Ectodermal cell (in vitro differentiated cells): Measurements from ENCODE around the gene PHKA1.
"Not testable (repeated sequence)": the region's sequence is repeated elsewhere in the genome, so short reads cannot be mapped to it uniquely, and the experiment has no call there.

ENCODE experiments used
- H3K27ac ChIP-seq: 2 replicates; pipeline ENCODE4 v1.7.0; 2013; ENCODE audit warnings: mild to moderate bottlenecking, low read depth, low read length; ENCODE audit not compliant: insufficient read depth, poor library complexity, severe bottlenecking
- H3K27me3 ChIP-seq: 2 replicates; pipeline ENCODE4 v1.7.0; 2013; ENCODE audit warnings: mild to moderate bottlenecking, low read length; ENCODE audit not compliant: insufficient read depth, control insufficient read depth, poor library complexity, severe bottlenecking
- H3K36me3 ChIP-seq: one replicate; pipeline ENCODE4 v1.7.0; 2013; ENCODE audit warnings: low read length; ENCODE audit not compliant: control insufficient read depth, insufficient read depth
- H3K4me1 ChIP-seq: one replicate; pipeline ENCODE4 v1.7.0; 2013; ENCODE audit warnings: low read length; ENCODE audit not compliant: control insufficient read depth, insufficient read depth
- H3K4me3 ChIP-seq: 2 replicates; pipeline ENCODE4 v1.7.0; 2013; ENCODE audit warnings: low read depth, low read length, control low read depth; ENCODE audit not compliant: insufficient read depth
- H3K9me3 ChIP-seq: 2 replicates; pipeline ENCODE4 v1.7.0; 2013; ENCODE audit warnings: mild to moderate bottlenecking, low read length, moderate library complexity; ENCODE audit not compliant: control insufficient read depth
- WGBS, 2 experiments: methylation state at CpG; one replicate each; pipeline ENCODE4 v1.1.7; 2013; ENCODE audit warnings: missing lambda C conversion rate in 2 of 2; 5-methylcytosine and 5-hydroxymethylcytosine counted together

The PHKA1 gene

DNA sequence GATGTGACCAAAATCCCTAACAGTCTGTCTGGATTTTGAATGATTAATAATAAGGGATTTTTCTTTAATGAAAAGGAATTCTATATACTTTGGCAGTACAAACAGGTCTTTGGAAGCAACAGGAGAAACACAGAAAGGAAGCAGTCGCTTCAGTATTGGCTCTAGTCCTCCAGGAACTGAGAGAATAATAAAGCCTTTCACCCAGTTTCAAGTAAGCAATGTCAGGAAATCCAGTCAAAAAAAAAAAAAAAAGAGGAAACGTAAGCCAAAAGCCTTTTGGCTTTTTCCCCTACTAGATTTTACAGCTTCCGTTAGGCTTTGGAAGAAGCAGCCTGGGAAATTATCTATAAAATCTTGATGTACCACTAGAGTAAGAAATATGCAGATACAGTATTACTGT is 79.8 kb downstream of the PHKA1 start:
- H3K9me3 ChIP-seq, result no peaks in the 10 kb centered on the region
- whole genome bisulfite sequencing, 2 experiments, result 94 to 100% methylated on average over 1 of the region's 3 CpGs
- H3K4me1 ChIP-seq, result no peaks in the 10 kb centered on the region
- H3K4me3 ChIP-seq, result no peak overlapping the region
- H3K27ac ChIP-seq, result no peak overlapping the region
- no peaks in the 10 kb centered on the region for H3K36me3 ChIP-seq
- H3K27me3 ChIP-seq, result no peaks in the 10 kb centered on the region

DNA sequence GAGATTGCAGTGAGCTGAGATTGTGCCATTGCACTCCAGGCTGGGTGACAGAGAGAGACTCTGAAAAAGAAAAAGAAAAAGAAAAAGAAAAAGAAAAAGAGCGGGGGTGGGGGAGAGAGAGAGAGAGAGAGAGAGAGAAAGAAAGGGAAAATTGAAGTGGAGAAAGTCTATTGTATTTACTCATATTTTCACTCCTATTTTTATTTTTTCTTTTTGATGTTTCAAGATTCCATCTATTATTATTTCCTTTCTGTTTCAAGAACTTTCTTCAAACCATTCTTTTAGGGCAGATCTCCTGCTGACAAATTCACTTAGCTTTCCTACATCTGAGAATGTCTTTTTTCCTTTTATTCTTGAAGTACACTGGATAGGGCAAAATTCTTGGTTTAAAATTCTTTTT is 83.9 kb downstream of the PHKA1 start:
- no peaks in the 10 kb centered on the region for H3K27me3 ChIP-seq
- no peak overlapping the region for H3K27ac ChIP-seq
- H3K36me3 ChIP-seq, result no peaks in the 10 kb centered on the region
- no peaks in the 10 kb centered on the region for H3K4me1 ChIP-seq
- 100% methylated on average over 1 of the region's 1 CpG; no CpG with 5 or more reads in 1 of the 2 experiments for WGBS, 2 experiments
- no peak overlapping the region for H3K4me3 ChIP-seq
- H3K9me3 ChIP-seq, result no peaks in the 10 kb centered on the region

DNA sequence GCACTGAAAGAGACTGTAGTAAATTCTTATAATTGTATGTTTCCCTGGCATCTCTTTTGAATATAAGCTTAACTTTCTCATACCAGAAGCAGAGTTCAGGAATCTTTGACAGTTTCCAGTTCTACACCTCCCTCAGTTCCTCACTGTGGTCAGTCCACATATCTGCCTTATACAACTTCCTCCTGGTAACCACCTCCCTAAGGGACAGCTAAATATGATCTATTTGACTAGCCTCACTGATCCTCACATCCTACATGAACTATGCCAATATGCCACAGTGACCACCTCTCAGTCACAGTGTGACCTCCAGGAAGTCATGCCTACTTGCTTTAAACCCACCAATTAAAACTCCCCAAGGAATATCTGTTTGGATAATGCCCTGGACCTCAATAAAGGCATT is 89.9 kb downstream of the PHKA1 start:
- Histone ChIP-seq H3K4me3 (no peak overlapping the region), H3K36me3 (no peaks in the 10 kb centered on the region), H3K27ac (no peak overlapping the region), H3K27me3 (no peaks in the 10 kb centered on the region), H3K4me1 (no peaks in the 10 kb centered on the region), H3K9me3 (no peaks in the 10 kb centered on the region)

DNA sequence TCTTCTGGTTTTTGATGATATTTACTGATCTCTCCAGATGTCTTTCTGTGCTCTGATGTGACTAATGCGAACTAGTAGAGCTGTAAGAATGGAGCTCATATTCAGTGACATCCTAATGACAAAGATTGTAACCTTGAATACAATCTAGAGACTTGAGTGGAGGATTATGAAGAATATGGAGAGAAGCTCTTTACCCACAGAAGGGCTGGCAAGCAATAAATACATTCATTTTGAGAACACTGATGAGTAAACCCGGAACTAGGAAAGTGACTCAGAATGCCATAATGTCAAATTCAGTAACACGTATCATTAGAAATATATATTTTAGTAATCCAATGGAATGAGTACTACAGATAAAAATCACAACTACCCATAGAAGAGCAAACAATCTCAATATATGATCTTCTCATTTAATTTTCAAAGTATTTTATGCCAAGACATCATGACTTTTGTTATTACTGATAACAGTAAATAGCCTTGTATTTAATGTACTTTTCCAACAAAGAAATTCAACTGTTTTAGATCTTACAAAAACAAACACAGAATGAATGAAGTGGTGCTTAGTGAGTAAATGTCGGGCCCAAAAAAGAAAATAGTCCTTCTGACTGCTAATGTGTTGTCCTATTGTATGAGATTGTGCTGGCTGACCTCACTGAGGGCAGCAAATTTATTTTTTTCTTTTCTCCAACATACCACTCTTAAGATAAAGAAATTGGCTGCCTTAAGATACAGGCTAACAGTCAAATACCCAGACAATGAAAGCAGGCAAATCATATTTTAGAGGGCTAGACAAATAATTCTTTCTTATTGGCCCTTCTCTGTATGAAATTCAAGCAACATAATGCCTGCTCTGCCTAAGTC is 92.3 kb downstream of the PHKA1 start:
- H3K9me3 ChIP-seq, result no peaks in the 10 kb centered on the region
- H3K27me3 ChIP-seq, result no peaks in the 10 kb centered on the region
- no peak overlapping the region for H3K4me3 ChIP-seq
- no peak overlapping the region for H3K27ac ChIP-seq
- no peaks in the 10 kb centered on the region for H3K4me1 ChIP-seq
- H3K36me3 ChIP-seq, result no peaks in the 10 kb centered on the region
- WGBS, 2 experiments, result 92 to 94% methylated on average over 2 to 3 of the region's 4 CpGs

DNA sequence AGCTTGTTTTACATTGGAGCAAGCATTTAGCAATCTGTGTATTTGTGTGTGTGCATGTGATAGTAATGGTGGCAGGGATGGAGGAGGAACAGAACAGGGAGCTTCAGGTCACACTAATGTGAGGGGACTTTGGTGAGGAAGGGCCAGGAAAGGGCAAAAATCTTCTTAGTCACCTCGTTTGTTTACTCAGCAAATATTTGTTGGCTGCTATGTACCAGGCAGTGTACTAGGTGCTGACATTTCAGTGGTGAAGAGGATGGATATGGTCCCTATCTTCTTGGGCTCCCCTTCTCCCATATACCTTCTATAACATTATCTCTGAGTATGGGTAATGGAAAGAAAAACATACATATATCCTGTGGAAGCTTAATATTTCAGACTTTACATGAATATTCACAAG is 92.9 kb downstream of the PHKA1 start:
- WGBS, 2 experiments, result 92 to 100% methylated on average over 1 of the region's 1 CpG
- Histone ChIP-seq H3K36me3 (no peaks in the 10 kb centered on the region), H3K4me3 (no peak overlapping the region), H3K9me3 (no peaks in the 10 kb centered on the region), H3K27ac (no peak overlapping the region), H3K4me1 (no peaks in the 10 kb centered on the region), H3K27me3 (no peaks in the 10 kb centered on the region)

DNA sequence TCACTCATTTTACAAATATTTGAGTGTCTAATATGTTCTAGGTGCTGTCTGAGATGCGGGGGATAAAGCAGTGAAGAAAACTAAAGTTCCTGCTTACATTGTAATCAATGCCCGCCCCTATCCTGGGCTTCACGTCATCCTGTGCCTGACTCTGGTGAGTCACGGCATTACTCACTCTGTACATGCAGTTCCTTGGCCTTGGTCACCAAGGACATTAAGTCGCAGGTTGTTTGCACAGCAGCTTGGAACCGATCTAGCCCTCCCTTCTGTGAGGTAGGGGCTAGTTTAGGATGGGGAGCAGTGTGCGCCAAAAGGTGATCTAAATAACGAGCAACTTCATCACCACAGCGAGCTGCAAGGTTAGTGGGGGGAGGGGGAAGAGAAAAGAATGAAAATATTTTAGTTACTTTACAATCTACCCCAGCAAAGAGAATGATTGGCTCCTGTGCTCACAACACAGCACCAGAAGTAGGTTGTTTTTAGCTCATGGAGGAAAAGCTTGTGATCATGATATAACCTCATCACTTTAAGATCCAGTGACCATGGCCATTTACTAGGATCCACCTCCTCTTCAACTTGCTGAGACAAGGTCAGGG is 93.5 kb downstream of the PHKA1 start:
- Histone ChIP-seq H3K27me3 (no peaks in the 10 kb centered on the region), H3K4me1 (no peaks in the 10 kb centered on the region), H3K9me3 (no peaks in the 10 kb centered on the region), H3K4me3 (no peak overlapping the region), H3K36me3 (no peaks in the 10 kb centered on the region), H3K27ac (no peak overlapping the region)
- 81 to 93% methylated on average over 6 to 7 of the region's 9 CpGs for WGBS, 2 experiments

DNA sequence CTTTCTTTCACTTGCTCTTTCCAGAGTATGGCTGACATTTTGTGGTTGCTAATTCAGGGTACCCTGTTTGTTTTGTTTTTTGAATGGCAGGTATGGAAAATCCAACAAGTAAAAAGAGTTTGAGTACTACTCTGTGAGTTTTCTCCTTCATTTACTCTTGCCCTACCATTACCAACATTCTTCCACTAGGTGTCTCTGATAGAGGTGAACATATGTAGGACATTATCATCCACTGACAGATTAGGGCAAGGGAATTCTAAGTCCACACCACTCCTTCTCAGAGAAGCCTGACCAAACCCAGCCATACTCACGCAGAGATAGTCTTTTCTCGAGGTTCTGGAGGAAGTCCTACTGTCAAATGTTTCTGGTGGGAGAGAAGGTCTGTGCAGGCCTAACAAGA is 104.8 kb downstream of the PHKA1 start:
- Histone ChIP-seq H3K4me3 (no peak overlapping the region), H3K36me3 (no peaks in the 10 kb centered on the region), H3K9me3 (no peaks in the 10 kb centered on the region), H3K4me1 (no peaks in the 10 kb centered on the region), H3K27me3 (no peaks in the 10 kb centered on the region), H3K27ac (no peak overlapping the region)
- WGBS, 2 experiments, result 84 to 100% methylated on average over 2 of the region's 2 CpGs

DNA sequence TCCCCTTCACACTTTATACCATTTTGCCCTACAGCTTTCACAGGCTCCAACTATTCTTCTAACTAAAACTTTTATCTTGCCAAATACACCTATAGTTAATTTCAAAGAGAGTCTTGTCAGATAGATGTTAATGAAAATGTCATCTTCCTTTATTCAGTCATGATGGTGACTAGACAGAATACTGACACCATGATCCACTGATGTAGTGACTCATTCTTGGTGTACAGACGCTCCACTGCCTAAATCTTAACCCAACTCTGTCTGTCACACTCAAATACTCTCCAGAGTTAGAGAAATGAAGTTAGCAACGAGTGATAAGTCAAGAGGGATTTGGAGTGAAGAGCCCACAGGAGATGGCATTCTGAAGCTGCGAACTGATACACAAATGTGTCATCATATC is 109.4 kb downstream of the PHKA1 start:
- Histone ChIP-seq H3K36me3 (no peaks in the 10 kb centered on the region), H3K4me1 (no peaks in the 10 kb centered on the region), H3K27ac (no peak overlapping the region), H3K27me3 (no peaks in the 10 kb centered on the region), H3K4me3 (no peak overlapping the region), H3K9me3 (no peaks in the 10 kb centered on the region)
- WGBS, 2 experiments, result 91 to 100% methylated on average over 3 of the region's 3 CpGs

DNA sequence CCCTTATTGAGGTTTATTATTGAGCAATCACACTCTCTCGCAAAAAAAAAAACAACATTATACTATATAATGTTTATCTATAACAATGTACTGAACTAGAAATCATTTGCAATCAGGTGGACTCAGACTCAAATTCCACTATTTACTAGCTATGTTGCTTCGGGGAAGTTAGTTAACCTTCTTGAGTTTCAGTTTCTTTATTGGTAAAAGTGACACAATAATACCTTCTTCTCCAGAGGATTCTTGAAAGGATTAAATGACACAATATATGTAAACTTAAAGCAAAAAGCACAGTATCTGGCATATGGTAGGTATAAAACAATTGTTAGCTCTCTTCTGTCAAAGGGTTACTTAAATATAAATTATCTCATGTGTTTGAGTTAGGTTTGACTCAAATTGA is 110.0 kb downstream of the PHKA1 start:
- Histone ChIP-seq H3K27me3 (no peaks in the 10 kb centered on the region), H3K27ac (no peak overlapping the region), H3K4me1 (no peaks in the 10 kb centered on the region), H3K36me3 (no peaks in the 10 kb centered on the region), H3K4me3 (no peak overlapping the region), H3K9me3 (no peaks in the 10 kb centered on the region)
- no CpG with 5 or more reads among the region's 2 CpGs for WGBS, 2 experiments

DNA sequence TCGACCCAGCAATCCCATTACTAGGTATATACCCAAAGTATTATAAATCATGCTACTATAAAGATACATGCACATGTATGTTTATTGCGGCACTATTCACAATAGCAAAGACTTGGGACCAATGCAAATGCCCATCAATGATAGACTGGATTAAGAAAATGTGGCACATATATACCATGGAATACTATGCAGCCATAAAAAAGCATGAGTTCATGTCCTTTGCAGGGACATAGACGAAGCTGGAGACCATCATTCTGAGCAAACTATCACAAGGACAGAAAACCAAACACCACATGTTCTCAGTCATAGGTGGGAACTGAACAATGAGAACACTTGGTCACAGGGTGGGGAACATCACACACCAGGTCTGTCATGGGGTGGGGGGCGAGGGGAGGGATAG is 123.1 kb downstream of the PHKA1 start:
- not testable (repeated sequence) for H3K9me3 ChIP-seq, H3K27me3 ChIP-seq, H3K36me3 ChIP-seq, H3K4me3 ChIP-seq, H3K4me1 ChIP-seq, H3K27ac ChIP-seq
- 81 to 100% methylated on average over 2 to 3 of the region's 4 CpGs for WGBS, 2 experiments
